C4-2B (cell line): Measurements from ENCODE around the gene SLIT3.

Experiments used
- ZFX ChIP-seq: fragments of 450-650 bp; IDR thresholded peaks from 2 replicates; pipeline ENCODE4 v1.6.1; 2017
- TF ChIP-seq, protein P1 (sequence below): fragments of 450-650 bp; conservative IDR thresholded peaks from 2 replicates; pipeline ENCODE4 v1.5.1; 2017; ENCODE audit warnings: mild to moderate bottlenecking

DNA sequence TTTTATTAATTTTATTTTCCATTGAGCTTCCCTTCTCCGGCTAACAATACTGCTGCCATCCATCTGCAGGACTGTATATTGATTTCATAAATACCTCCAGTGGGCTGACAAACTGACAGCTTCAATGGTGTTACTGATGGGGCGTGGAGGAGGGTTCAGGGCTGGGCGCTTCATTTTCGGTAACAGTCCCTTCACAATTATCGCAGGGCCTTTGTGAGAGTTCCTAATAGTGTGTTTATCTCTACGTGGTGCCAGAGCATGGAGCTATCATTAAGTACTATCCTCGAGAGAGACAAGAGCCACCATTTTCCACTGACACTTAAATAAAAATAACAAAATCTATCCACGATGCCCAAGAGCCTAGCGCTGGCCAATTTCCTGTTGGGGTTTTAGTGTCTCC is 414.8 kb downstream of the SLIT3 start:
- TF ChIP-seq, protein P1, sequence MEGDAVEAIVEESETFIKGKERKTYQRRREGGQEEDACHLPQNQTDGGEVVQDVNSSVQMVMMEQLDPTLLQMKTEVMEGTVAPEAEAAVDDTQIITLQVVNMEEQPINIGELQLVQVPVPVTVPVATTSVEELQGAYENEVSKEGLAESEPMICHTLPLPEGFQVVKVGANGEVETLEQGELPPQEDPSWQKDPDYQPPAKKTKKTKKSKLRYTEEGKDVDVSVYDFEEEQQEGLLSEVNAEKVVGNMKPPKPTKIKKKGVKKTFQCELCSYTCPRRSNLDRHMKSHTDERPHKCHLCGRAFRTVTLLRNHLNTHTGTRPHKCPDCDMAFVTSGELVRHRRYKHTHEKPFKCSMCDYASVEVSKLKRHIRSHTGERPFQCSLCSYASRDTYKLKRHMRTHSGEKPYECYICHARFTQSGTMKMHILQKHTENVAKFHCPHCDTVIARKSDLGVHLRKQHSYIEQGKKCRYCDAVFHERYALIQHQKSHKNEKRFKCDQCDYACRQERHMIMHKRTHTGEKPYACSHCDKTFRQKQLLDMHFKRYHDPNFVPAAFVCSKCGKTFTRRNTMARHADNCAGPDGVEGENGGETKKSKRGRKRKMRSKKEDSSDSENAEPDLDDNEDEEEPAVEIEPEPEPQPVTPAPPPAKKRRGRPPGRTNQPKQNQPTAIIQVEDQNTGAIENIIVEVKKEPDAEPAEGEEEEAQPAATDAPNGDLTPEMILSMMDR: no peak
- TF ChIP-seq ZFX: no peak
